ENCODE data around the gene ANO6. TPM values are rescaled to one million over a fixed set of nuclear protein-coding genes. Genes with fewer than 3 reads are reported as not detected.

ANO6 gene
- total RNA-seq, 3 donors from 2014 or later, result 71.8 to 141 (median 76.5) TPM

GRCh38 chr12:45186762-45187161, 29.1 kb upstream of the ANO6 start:
- DNase-seq (ENCODE audit: low spot score in 2 of 2), result no peak
- intact Hi-C loops (cut with DNase I; ENCODE audit: low total_unique reads), result loop anchor here (10.0 kb wide), 1 partner anchor 198 kb away; no protein-coding TSS in a partner anchor
- Histone ChIP-seq H3K4me3 (no peak overlapping the region), H3K27me3 (no peaks in the 10 kb centered on the region), H3K4me1 (no peaks in the 10 kb centered on the region), H3K36me3 (no peaks in the 10 kb centered on the region), H3K9me3 (no peaks in the 10 kb centered on the region), H3K27ac (no peak overlapping the region)
- TF ChIP-seq CTCF (IDR thresholded peaks at IDR 0.05) (no peak), POLR2A (IDR thresholded peaks at IDR 0.05) (no peak), POLR2AphosphoS5 (IDR thresholded peaks at IDR 0.05) (no peak)

GRCh38 chr12:45189766-45190403, 26.0 kb upstream of the ANO6 start:
- TF ChIP-seq POLR2AphosphoS5 (IDR thresholded peaks at IDR 0.05) (no peak), POLR2A (IDR thresholded peaks at IDR 0.05) (no peak), CTCF (IDR thresholded peaks at IDR 0.05) (no peak)
- no peak overlapping the region for H3K27ac ChIP-seq
- no peaks in the 10 kb centered on the region for H3K36me3 ChIP-seq
- no peak for DNase-seq (ENCODE audit: low spot score in 2 of 2)
- H3K4me1 ChIP-seq, result no peaks in the 10 kb centered on the region
- intact Hi-C loops (cut with DNase I; ENCODE audit: low total_unique reads), result loop anchor here (10.0 kb wide), 1 partner anchor 195 kb away; no protein-coding TSS in a partner anchor
- H3K27me3 ChIP-seq, result no peaks in the 10 kb centered on the region
- H3K4me3 ChIP-seq, result no peak overlapping the region
- H3K9me3 ChIP-seq, result no peaks in the 10 kb centered on the region

GRCh38 chr12:45191239-45191638, 24.7 kb upstream of the ANO6 start:
- TF ChIP-seq POLR2AphosphoS5 (IDR thresholded peaks at IDR 0.05) (no peak), POLR2A (IDR thresholded peaks at IDR 0.05) (no peak), CTCF (IDR thresholded peaks at IDR 0.05) (no peak)
- Histone ChIP-seq H3K9me3 (no peaks in the 10 kb centered on the region), H3K27me3 (no peaks in the 10 kb centered on the region), H3K36me3 (no peaks in the 10 kb centered on the region), H3K4me3 (no peak overlapping the region), H3K27ac (peak overlapping the region; percentile 17 to 72), H3K4me1 (no peaks in the 10 kb centered on the region)
- DNase-seq (ENCODE audit: low spot score in 2 of 2), result no peak
- intact Hi-C loops (cut with DNase I; ENCODE audit: low total_unique reads), result no loop called here

- no peaks in the 10 kb centered on the region for H3K36me3 ChIP-seq
- no peaks in the 10 kb centered on the region for H3K27me3 ChIP-seq
- TF ChIP-seq POLR2A (IDR thresholded peaks at IDR 0.05) (no peak), CTCF (IDR thresholded peaks at IDR 0.05) (no peak), POLR2AphosphoS5 (IDR thresholded peaks at IDR 0.05) (no peak)
- peak overlapping the region; percentile 72 to 77 for H3K27ac ChIP-seq
- no peak for DNase-seq (ENCODE audit: low spot score in 2 of 2)
- no peaks in the 10 kb centered on the region for H3K4me1 ChIP-seq
- H3K9me3 ChIP-seq, result no peaks in the 10 kb centered on the region
- intact Hi-C loops (cut with DNase I; ENCODE audit: low total_unique reads), result no loop called here
- H3K4me3 ChIP-seq, result no peak overlapping the region
These were observed 23.2 kb upstream of the ANO6 start for GRCh38 chr12:45192707-45193106.

- Histone ChIP-seq H3K27me3 (no peaks in the 10 kb centered on the region), H3K36me3 (no peaks in the 10 kb centered on the region), H3K4me3 (no peak overlapping the region), H3K9me3 (no peaks in the 10 kb centered on the region), H3K27ac (peak overlapping the region in 1 of 2 donors; percentile 48), H3K4me1 (no peaks in the 10 kb centered on the region)
- TF ChIP-seq POLR2A (IDR thresholded peaks at IDR 0.05) (no peak), CTCF (IDR thresholded peaks at IDR 0.05) (no peak), POLR2AphosphoS5 (IDR thresholded peaks at IDR 0.05) (no peak)
- no peak for DNase-seq (ENCODE audit: low spot score in 2 of 2)
- intact Hi-C loops (cut with DNase I; ENCODE audit: low total_unique reads), result no loop called here
These were observed 15.3 kb upstream of the ANO6 start for GRCh38 chr12:45200491-45201043.

All from breast epithelium (tissue), 4 donors.